Activated T-cell treated with anti-CD3 and anti-CD28 coated beads, Interleukin-2, amount 50 U/mL, for 48 hours (primary cell): ENCODE results near the gene CCN5.
A peak's percentile ranks its signal among the peaks of the same experiment; 100 is the strongest.

ENCODE experiments used
- DNase-seq, 2 experiments: peaks; one replicate each; pipeline ENCODE4 v3.0.0-alpha.2; 2020

The CCN5 gene

GRCh38 chr20:44738813-44739477, 23.8 kb downstream of the CCN5 start:
- DNase-seq: peak; percentile 51 to 58

- DNase-seq: no peak
These were observed 24.8 kb downstream of the CCN5 start for GRCh38 chr20:44739942-44740341.

- DNase-seq: no peak
These were observed 27.3 kb downstream of the CCN5 start for GRCh38 chr20:44742304-44743079.

- DNase-seq: no peak
These were observed 28.0 kb downstream of the CCN5 start for GRCh38 chr20:44743080-44743701.

GRCh38 chr20:44743916-44744655, 28.9 kb downstream of the CCN5 start:
- no peak for DNase-seq

- DNase-seq: no peak
These were observed 30.0 kb downstream of the CCN5 start for GRCh38 chr20:44745122-44745597.

GRCh38 chr20:44745598-44746366, 30.6 kb downstream of the CCN5 start, which contains the start of gene KCNK15:
Gene KCNK15, plus strand, starts transcription at chr20:44745865. Its CDS starts 46 bp downstream, at chr20:44745911.
- peak; percentile 51 to 64 for DNase-seq

- DNase-seq: peak in 1 of 2 experiments; percentile 20
These were observed 31.4 kb downstream of the CCN5 start for GRCh38 chr20:44746367-44747165.

GRCh38 chr20:44747166-44748004, 32.2 kb downstream of the CCN5 start:
- peak; percentile 79 to 82 for DNase-seq

GRCh38 chr20:44748005-44748370, 32.8 kb downstream of the CCN5 start:
- no peak for DNase-seq

GRCh38 chr20:44750081-44750805, 35.1 kb downstream of the CCN5 start:
- no peak for DNase-seq

GRCh38 chr20:44752099-44752931, 37.1 kb downstream of the CCN5 start:
- DNase-seq: no peak

- DNase-seq: no peak
These were observed 39.4 kb downstream of the CCN5 start for GRCh38 chr20:44754554-44754953.

- DNase-seq: no peak
These were observed 41.0 kb downstream of the CCN5 start for GRCh38 chr20:44756011-44756688.

GRCh38 chr20:44756956-44757355, 41.8 kb downstream of the CCN5 start:
- DNase-seq: no peak

GRCh38 chr20:44758247-44759101, 43.3 kb downstream of the CCN5 start:
- DNase-seq: no peak

GRCh38 chr20:44759595-44759994, 44.4 kb downstream of the CCN5 start:
- DNase-seq: no peak
